HG02763 (cell line): ENCODE results near the gene RCAN2.

Experiments used
- ATAC-seq: cut with Tn5 transposase; IDR thresholded peaks from one replicate; pipeline ENCODE4 v1.9.1; 2021; ENCODE audit warnings: mild to moderate bottlenecking, moderate library complexity; ENCODE audit not compliant: unreplicated experiment

Gene RCAN2

DNA sequence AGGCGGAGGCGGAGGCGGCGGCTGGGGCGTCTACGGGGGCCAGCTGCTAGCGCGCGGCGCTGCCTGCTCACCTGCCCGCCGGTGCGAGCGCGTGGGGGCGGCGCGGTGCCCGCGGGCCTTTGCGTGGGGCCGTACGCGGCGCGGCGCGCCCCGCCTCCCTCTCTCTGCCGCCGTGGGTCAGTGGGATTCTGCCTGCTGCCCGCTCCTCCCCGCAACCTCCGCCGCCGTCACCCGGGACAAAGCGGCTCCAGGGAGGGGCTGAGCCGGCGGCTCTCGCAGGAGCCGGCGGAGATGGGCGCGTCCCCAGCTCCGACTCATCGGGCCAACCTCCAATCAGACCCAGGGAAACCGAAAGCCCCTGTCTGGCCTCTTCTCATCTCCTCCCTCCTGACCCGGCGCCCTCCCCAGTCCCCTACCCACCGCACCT lies at the start of gene RCAN2:
TSS of gene RCAN2 (minus strand) at position 249 of the 427 bp plus-strand sequence.
- no peak for ATAC-seq

DNA sequence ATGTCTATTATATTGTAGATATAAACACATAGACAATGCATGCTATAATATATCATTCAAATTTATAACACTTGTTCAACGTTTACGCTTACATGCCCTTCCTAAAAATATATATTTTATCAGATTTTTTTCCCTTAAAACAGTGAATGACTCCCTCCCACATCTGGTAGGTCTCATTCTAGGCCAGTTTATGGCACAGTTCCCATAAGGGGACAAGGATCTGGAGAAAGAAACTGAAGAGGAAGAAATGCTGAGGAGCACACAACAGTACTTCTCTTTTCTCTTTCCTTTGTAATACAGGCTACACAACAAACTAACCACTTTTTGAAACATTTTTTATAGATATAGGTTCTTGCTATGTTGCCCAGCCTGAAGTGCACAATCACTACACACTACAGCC lies 48.6 kb upstream of the RCAN2 start:
- ATAC-seq, result no peak

DNA sequence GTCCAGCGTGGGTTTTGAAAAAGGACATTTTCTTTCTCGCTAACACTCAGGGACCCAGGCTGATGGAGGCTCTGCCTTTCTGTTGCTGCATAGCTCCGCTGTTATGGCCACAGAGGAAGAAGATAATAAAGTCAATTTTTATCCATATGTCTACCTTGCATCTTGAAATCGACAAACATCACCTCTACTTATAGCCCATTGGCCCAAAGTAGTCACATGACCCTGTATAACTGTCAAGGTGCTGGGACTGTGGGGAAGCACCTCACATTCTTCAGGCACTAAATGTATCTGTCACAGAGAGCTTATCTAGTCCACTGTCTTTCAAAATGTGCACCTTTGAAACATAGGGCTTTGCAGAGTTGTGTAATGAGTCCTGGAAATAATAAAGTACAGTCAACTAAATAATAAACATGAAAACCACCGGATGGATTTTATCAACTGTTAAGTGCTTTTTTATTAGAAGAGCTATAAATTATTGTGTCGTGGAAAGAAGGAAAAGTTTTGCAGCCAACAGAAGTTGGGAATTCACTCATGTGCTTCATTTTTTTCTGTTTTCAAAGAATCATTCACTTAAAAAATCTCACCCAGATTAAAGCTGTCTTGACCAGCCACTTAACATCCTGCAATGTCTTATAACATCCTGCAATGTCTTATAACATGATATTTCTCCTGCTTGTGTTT lies 47.7 kb upstream of the RCAN2 start:
- no peak for ATAC-seq

DNA sequence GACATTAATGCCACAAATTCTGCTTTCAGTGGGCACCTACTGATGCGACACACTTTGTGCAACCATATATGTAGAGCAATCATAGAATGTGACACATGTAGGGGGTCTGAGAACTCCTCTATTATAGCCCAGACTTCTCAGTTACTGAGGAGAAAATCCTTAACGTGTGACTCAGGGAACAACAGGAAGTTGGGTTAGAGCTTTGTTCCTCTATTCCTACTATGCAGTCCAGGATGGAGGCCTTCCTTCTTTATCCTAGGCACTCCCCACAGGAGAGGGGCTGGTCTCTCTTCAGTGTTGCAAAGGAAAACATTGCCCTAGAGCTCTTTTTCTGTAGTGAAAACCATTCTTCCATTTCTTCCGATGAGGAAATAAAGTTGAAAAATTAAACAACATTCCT lies 39.6 kb upstream of the RCAN2 start:
- ATAC-seq, result no peak

DNA sequence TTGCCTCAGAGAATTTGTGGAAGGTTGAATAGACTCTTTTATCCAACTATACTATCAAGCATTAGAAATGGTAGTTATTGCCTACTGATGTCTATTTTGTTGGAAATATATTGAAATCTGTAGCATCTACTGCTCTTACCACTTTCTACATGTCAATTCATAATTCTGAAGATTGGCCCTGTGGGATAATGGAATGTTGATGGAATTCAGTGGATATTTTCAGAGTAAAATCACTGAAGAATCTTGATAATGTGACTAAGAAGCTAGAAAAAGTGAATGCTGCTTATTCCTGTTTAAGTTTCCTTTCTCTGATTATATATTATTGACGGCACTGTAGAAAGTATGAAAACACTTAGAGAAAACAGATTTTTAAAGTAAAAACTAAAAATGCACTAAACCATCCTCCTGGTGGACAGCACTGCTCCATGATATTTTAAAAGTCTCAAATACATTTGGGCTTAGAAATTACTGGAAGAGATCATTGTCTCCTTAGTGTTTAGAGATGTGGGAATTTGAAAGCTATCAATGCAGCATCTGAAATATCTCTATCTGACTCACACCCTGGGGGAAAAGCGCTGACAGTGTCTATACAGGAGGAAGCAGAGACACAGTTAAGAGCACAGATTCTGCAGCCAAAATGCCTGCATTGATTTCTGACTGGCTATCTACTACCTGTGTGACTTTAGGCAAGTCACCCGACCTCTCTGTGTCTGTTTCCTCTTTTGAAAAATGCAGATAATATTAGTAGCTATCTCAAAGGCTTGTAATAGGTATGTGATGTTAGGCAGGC lies 37.9 kb upstream of the RCAN2 start:
- ATAC-seq, result no peak

DNA sequence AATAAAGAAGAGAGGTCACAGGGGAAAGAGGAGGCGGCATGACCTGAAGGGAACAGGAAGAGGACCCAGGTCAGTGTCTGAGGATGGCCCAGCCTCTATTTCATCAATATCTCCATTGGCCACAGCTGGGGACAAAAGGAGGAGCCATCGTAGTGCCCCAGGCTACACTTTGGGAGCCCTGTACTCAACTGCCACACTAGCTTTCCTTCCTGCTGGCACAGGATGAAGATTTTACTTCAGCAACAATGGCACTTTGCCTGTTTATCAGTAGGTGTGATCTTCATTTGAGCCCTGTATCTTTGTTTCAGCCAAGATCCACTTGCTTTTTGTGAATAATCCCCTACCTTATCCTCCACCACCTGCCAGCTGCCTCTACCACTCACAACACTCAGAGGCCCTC lies 35.4 kb upstream of the RCAN2 start:
- ATAC-seq, result no peak

DNA sequence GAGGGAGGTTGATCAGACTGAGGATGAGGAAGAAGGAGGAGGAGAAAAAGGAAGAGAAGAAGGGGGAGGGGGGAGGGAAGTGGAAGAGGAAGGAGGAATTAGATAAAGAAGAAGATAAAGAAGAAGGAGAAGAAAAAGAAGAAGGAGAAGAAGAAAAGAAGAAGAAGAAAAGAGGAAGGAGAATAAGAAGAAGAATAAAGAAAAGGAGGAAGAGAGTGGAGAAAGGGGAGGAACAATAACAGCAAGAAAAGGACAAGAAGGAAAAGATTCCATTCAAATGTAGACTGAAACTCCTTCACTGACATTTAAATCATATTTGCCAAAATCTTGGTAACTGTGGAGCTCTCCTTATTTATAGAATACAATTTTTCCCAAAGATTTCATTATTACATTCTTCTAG lies 34.3 kb upstream of the RCAN2 start:
- ATAC-seq, result no peak

DNA sequence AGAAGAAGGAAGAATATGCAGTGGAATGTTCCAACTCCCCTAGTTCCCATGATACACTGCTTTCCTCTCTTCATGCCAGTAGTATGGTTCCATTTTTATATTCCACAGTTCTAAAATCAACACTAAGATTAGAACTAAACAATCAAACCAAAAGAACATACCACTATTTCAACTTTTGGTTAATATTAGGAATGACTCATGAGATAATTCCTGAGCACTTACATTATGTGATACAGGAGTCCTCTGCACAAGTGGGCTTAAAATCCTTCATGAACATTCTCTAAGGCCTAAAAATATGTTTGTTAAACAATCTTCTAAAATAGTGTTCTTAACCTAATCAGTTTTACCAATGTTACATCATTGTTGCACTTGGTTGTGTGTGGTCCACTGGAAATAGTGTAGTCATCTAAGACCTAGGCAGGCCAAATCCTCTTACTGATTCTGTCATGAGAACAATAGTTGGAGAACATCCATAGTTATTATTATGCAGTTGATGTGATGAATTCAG lies 30.3 kb upstream of the RCAN2 start:
- ATAC-seq, result no peak

DNA sequence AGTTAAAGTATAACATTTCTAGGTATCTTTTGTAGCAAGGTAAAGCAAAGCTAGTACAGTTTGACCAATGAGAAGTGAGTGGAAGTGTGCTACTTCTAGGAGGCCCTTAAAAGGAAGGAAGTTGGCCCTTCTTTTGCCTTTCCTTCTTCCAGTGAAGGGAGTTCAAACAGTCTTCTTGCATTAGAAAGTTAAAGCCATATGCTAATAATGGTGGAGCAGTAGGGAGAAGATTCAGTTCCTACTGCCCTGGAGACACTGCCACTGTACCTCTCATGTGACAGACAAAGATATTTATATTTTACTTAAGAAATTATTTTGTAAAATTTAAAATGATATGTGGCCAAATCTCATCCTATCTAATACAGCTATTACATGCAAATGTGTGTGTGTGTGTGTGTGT lies 26.0 kb upstream of the RCAN2 start:
- ATAC-seq, result no peak

DNA sequence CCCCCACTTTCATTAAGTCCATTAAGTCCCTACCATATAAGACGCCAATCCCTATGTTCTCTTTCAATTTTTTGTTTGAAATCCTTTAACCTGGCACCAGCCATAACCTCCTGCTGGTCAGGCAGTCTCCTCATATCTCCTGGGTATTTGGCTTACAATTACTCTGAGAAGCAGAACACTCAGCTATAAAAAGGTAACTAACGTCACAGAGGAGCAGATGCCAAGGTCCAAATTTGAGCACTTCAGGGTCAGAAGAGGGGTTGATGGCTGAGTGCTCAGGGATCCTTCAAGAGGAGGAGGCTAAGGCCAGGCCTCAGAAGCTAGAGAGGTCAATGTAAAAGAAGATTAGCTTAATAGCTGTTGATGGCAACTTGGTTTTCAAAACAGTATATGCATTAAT lies 22.3 kb upstream of the RCAN2 start:
- no peak for ATAC-seq

DNA sequence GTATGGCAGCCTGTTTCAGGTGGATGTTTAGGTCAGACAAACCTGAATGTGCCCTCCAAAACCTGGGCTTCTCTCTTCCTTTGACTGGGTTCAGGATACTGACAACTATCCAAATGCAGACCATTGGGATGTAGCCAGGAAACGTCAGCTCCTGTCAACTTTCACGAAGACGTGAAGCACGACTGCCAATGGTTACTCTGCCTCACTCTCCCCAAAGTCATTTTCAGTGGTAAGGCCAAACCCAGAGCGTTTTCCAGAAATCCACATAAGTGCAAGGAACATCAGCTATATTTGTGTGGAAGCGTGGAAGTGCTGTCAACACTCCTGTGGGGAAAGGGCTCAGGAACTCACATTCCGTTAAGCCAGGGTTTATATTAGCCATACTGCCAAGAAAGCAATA lies 20.1 kb upstream of the RCAN2 start:
- ATAC-seq, result no peak

DNA sequence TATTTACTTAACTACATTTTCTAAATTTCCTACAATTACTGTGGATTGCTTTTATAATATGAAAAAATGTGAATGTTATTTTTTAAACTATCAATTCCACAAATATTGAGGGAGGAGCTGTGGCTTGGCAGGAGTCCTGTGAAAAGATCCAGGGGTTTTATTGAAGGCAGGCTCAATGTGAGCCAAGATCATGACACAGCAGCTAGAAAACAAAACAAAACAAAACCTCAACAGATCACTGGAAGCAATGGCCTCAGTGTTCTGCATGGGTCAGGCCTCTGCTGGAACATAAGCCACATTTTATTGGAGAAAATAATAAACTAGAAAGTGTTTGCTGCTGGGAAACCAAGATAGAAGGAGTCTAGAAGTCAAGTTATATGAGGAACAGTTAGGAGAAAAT lies 19.4 kb upstream of the RCAN2 start:
- no peak for ATAC-seq

DNA sequence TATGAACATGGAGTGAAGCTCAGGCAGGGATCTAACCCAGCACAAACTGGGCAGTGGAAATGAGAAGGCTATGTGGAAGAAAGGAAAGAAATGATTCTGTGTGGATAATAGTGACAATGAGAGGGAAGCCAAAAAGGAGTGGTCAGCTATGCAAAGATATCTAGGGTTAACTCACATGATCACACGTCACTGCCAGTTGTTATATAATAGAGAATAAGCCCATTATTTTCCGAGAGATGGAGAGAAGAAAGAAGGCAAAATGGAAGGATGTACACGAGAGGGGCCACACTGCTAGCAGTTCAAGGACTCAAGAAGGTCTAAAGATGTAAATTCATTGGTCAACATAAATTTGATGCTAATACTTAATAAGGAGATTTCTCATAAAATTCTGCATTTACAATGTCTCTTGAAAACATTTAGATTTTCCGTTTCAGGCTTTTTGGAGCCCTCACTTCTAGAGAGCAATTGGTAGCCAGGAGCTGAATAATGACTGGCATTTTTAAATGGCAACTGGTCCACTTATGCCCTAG lies 18.8 kb upstream of the RCAN2 start:
- no peak for ATAC-seq

DNA sequence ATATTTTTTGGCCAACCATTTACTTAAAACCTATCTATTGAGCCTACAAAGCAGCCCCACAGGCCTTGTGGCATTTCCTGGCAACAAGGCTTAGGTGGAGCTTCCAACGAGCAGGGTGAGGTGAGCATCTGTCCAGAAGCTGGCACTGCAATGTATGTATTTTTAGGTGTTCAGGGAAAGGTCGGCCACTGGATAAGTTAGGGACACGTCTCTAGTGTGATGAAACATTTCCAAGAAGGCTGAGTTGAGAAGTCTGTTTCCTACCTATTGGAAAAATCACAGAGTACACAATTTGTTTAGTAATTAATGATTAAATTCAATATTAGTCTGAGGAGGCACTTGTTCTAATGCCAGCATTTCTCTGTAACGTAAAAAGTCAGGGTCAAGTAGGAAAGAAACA lies 17.8 kb upstream of the RCAN2 start:
- no peak for ATAC-seq

DNA sequence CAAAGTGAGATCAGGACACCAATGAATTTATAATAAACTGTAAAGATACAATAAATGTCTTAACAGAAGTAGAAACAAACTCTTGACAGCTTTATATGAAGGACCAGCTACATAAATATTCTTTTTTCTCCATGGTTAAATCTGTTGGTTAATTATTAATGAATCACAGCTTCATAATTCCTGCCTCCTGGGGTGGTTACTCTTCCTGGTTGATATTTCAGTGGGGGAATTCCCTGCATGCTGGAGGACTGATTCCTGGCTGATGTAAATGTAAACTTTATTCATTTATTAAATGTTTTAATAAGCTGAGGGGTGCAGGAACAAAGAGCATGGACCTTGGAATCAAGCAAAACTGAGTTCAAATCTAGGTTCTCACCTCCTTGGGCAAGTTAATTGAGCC lies 16.2 kb upstream of the RCAN2 start:
- no peak for ATAC-seq

DNA sequence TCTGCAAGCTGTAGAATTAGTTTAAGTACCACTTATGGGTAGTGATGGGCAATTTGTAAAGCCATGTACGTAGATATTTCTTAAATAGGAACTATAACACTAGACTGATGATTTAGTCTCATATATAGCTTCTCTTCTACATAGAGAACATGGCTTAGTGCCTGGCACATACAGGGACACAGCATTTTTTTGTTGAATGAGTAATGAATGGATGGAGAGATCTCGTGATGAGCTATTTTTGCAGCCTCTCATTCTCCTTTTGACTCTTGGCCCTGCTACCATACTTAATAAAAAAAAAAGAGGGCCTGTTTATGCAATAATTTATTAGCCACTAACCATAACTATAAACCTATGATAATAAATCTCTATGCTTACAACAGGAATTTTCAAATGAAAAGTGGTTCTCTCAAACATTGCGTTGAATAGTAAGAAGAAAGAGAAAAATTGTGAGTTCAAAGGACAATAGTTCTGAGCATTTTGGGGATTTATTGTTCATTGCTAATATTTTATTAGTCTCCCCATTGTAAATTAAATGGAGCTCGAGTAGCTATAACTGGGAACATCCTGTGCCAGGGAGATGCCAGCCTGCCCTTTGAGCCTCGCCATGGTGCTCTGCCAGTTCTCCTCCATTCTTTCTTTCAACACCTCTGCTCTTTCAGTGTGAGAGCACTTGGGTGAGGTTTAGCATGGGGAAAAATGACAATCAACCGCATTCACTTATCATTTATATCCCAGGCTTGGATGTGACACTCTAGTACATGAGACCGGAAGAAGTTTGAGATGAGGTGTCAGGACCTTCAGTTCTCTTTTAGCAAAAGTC lies 14.7 kb upstream of the RCAN2 start:
- no peak for ATAC-seq

DNA sequence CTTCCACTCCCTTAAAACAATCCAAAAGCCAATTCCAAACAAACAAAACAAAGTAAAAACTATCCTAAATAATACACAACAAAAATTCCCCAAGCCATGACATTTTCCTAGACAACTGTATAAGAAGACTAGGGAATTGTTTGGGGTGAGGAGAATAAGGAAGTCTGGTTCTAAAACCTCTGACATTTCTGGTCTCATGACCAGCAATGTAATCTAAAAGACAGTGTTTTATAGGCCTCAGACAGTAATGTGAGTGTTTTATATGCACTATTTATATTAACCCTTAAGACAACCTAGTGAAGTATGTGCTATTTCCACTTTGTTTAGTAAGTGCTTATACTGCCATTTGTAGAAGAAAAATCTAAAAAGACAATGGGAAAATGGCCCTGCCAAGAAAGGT lies 13.0 kb upstream of the RCAN2 start:
- no peak for ATAC-seq

DNA sequence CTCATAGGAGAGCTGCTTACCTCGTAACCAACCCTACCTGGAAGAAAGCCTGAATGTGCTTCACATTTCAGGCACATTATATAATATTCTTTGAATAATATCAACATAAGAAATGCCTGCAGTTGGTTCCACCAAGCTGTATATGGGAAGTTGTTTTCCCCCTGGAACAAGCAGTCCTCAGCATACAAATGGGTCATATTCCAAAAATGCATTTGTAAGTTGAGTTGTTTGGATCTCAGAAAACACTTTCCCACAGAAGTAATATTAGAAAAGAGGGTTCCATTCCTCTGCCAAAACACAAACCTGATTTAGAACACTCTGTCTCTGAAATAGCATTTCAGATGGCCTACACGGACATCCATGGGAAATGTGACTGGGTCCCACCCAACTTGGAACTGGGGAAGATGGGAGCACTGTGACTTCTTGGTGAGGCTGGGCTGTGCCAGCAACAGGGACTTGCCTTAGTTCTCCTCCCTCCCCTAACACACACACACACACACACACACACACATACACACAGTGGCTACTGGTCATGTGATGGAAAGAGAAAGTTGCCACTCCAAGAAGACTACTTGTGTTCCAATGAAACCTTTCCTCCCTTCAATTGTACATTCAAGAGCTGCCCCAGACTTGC lies 11.4 kb upstream of the RCAN2 start:
- ATAC-seq, result no peak

DNA sequence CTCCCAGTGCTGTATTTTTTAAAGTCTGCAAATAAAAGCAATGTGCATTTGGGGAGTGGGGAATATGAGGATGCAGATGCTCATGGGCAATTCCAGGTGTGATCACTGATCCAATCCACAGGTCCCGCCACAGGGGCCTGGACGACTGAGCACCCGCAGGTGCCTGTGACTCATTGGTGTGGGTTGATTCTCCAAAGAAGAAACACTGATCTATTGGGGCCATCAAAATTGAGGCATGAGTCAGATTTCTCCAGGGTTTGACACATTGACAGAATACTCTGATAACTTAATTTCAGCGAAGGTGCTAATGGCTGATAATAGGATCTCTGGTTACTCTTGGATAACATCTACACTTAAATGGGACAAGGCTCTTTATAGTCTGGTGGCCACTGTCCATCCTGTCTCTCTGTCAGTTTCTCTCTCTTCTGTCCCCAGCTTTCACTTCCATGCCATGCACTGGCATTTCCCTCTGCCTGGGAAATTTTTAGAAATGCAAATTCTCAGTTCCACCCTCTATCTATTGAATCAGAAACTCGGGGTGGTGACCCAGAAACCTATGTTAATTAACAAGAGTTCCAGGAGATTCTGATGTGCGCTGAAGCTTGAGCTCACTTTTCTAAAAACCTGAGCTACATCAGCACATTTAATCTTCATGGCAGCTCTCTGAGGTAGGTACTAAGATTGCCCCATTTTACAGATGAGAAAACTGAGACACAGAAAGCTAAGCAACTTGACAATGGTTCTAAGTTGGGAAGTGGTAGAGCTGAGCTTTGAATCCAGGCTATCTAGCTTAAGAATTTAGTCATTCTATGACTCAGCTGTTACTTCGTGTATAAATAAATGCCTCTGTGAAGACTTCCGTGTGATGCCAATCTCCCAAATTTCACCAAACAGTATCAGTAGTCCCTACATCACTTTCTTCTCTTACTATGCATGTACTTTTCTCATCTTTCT lies 10.2 kb upstream of the RCAN2 start:
- no peak for ATAC-seq

DNA sequence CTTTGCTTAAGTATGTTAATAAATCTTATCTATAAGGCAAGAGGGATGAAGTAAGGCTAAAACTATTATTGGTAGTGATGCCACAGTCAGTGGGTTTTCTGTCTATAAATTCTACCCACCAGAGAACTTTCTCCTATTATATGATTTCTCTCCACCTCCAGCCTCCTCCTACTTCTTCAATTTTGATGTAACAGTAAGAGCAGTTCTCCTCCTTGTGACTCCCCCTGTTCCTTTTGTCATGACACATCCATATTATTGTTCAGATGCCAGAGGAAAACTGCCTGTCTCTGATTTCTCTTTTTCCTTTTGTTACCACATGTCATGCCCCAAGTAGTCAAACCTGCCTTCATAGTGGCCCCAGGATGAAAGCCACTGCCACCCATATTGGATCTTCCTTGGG lies 9.1 kb upstream of the RCAN2 start:
- no peak for ATAC-seq
